Liver (tissue), 9 donors: Measurements from ENCODE around the gene PDZD2. TPM values are rescaled to one million over a fixed set of nuclear protein-coding genes. Genes with fewer than 3 reads are reported as not detected.

ENCODE experiments used
- DNase-seq: peaks from one replicate; pipeline ENCODE4 v3.0.0-alpha.2; 2017; ENCODE audit warnings: low spot score
- H3K27ac ChIP-seq, 2 donors: one replicate each; pipeline ENCODE4 v1.7.0; 2013; ENCODE audit warnings: inconsistent platforms in 2 of 2, low read length in 2 of 2, control low read depth in 1 of 2, low read depth in 1 of 2, mild to moderate bottlenecking in 1 of 2
- H3K27me3 ChIP-seq, 4 donors: one replicate each; pipeline versions ENCODE4 v1.6.1 to v1.7.0; 2013; ENCODE audit warnings: low read length in 3 of 4, inconsistent platforms in 1 of 4, mild to moderate bottlenecking in 1 of 4, moderate library complexity in 1 of 4; ENCODE audit not compliant: control insufficient read depth in 4 of 4, insufficient read depth in 4 of 4
- H3K36me3 ChIP-seq, 4 donors: one replicate each; pipeline versions ENCODE4 v1.6.1 to v1.7.0; 2013; ENCODE audit warnings: low read length in 3 of 4, mild to moderate bottlenecking in 3 of 4, low read depth in 1 of 4, moderate library complexity in 1 of 4; ENCODE audit not compliant: control insufficient read depth in 4 of 4, insufficient read depth in 3 of 4
- H3K4me1 ChIP-seq, 4 donors: one replicate each; pipeline versions ENCODE4 v1.6.1 to v1.7.0; 2013; ENCODE audit warnings: low read length in 3 of 4, mild to moderate bottlenecking in 3 of 4, moderate library complexity in 1 of 4; ENCODE audit not compliant: control insufficient read depth in 4 of 4, insufficient read depth in 4 of 4
- H3K4me3 ChIP-seq, 3 donors: one replicate each; pipeline versions ENCODE4 v1.6.1 to v1.7.0; 2013; ENCODE audit warnings: low read length in 3 of 3, control low read depth in 1 of 3, low read depth in 1 of 3, mild to moderate bottlenecking in 1 of 3
- H3K9ac ChIP-seq, 2 donors: one replicate each; pipeline ENCODE4 v1.7.0; 2013; ENCODE audit warnings: low read length in 2 of 2, mild to moderate bottlenecking in 2 of 2, moderate library complexity in 2 of 2, control low read depth in 1 of 2, low read depth in 1 of 2
- H3K9me3 ChIP-seq, 4 donors: one replicate each; pipeline versions ENCODE4 v1.6.1 to v1.7.0; 2013; ENCODE audit warnings: low read length in 3 of 4; ENCODE audit not compliant: control insufficient read depth in 4 of 4
- EGR1 ChIP-seq, 2 donors: IDR thresholded peaks; 2 replicates each; pipeline ENCODE4 v1.6.1; 2016 to 2018; ENCODE audit warnings: antibody characterized with exemption in 2 of 2, low read depth in 2 of 2
- FOXA2 ChIP-seq: IDR thresholded peaks from 2 replicates; pipeline ENCODE4 v1.6.1; 2016; ENCODE audit warnings: antibody characterized with exemption
- GABPA ChIP-seq, 2 donors: IDR thresholded peaks in 1 of 2; conservative IDR thresholded peaks in 1 of 2; 2 replicates each; pipeline ENCODE4 v1.6.1; 2016; ENCODE audit warnings: antibody characterized with exemption in 2 of 2, mild to moderate bottlenecking in 1 of 2, moderate library complexity in 1 of 2
- HNF4A ChIP-seq, 2 donors: conservative IDR thresholded peaks; 2 replicates each; pipeline ENCODE4 v1.6.1; 2016; ENCODE audit warnings: antibody characterized with exemption in 2 of 2, mild to moderate bottlenecking in 2 of 2
- HNF4G ChIP-seq: IDR thresholded peaks from 2 replicates; pipeline ENCODE4 v1.6.1; 2016; ENCODE audit warnings: antibody characterized with exemption
- JUND ChIP-seq, 2 donors: IDR thresholded peaks; 2 replicates each; pipeline ENCODE4 v1.6.1; 2016; ENCODE audit warnings: antibody characterized with exemption in 2 of 2
- RAD21 ChIP-seq, 2 donors: IDR thresholded peaks; 2 replicates each; pipeline ENCODE4 v1.6.1; 2016; ENCODE audit warnings: antibody characterized with exemption in 2 of 2, mild to moderate bottlenecking in 2 of 2
- RXRA ChIP-seq, 2 donors: IDR thresholded peaks; 2 replicates each; pipeline ENCODE4 v1.6.1; 2017 to 2018; ENCODE audit warnings: antibody characterized with exemption in 2 of 2, mild to moderate bottlenecking in 1 of 2
- SP1 ChIP-seq: IDR thresholded peaks from 2 replicates; pipeline ENCODE4 v1.6.1; 2018; ENCODE audit warnings: antibody characterized with exemption, mild to moderate bottlenecking
- YY1 ChIP-seq: IDR thresholded peaks from 2 replicates; pipeline ENCODE4 v1.6.1; 2016; ENCODE audit warnings: antibody characterized with exemption, mild to moderate bottlenecking
- WGBS: extraction: QIAGEN DNeasy Blood & Tissue Kit; methylation state at CpG from one replicate; pipeline ENCODE4 v1.1.7; 2013; 5-methylcytosine and 5-hydroxymethylcytosine counted together
- polyA plus RNA-seq, 2 donors: library from polyadenylated mRNA; stranded (reverse) in 1 of 2; unstranded in 1 of 2; fragments of 200-250 nt in 1 of 2; fragments of >200 nt in 1 of 2; fragmentation: Nextera tagmentation in 1 of 2; extraction: Ambion mirVana in 1 of 2; gene quantifications; one replicate each; pipeline versions ENCODE4 v1.2.1 to v1.2.3, GENCODE V29; 2013 to 2015
- total RNA-seq, 2 donors: library from RNA; depleted of rRNA; stranded (reverse); fragments of >200 nt; gene quantifications; one replicate each; pipeline ENCODE4 v1.2.3, GENCODE V29; 2014
- TF ChIP-seq, protein P1 (sequence below): IDR thresholded peaks from 2 replicates; pipeline ENCODE4 v1.6.1; 2016; ENCODE audit warnings: antibody characterized with exemption, mild to moderate bottlenecking
- TF ChIP-seq, protein P2 (sequence below): IDR thresholded peaks from 2 replicates; pipeline ENCODE4 v1.6.1; 2016; ENCODE audit warnings: antibody characterized with exemption
- TF ChIP-seq, protein P3 (sequence below): fragments of 150-350 bp; IDR thresholded peaks from 2 replicates; pipeline ENCODE4 v1.5.1; 2017; ENCODE audit warnings: improper control_type of control experiment, low read depth, low read length; ENCODE audit not compliant: missing input control
- TF ChIP-seq, protein P4 (sequence below): IDR thresholded peaks from 2 replicates; pipeline ENCODE4 v1.6.1; 2016; ENCODE audit warnings: antibody characterized with exemption
- donor health status: healthy.
- donor health status: healthy.
- donor health status: healthy.
- donor health status: healthy.
- donor health status: healthy.

Gene PDZD2
- total and polyA plus RNA-seq, 4 donors = 0.27 to 1.1 (median 0.54) TPM

DNA sequence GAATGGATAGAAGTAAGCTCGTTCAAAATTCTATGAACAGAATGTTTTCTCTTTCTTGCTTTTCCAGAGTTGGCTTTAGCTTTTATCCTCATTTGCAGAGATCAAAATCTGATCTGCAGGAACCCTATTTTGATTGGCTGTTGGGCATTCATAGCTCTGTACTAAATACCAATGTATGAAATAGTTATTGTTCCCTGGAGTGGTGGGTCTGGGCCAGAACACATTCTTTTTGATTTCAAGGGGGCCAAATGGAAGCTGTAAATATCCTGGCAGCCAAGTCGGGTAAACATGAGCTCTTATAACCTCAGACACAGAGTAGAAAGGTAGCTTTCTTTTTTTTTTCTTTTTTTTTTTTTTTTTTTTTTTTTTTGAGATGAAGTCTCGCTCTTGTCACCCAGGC lies 241.5 kb downstream of the PDZD2 start:
- Histone ChIP-seq H3K4me3 (no peak overlapping the region), H3K9ac (no peak overlapping the region), H3K36me3 (no peaks in the 10 kb centered on the region), H3K27me3 (no peaks in the 10 kb centered on the region), H3K4me1 (no peaks in the 10 kb centered on the region), H3K27ac (no peak overlapping the region), H3K9me3 (no peaks in the 10 kb centered on the region)
- no peak for DNase-seq
- TF ChIP-seq HNF4G (no peak), JUND (IDR thresholded peaks at IDR 0.05) (no peak), SP1 (no peak), RAD21 (IDR thresholded peaks at IDR 0.05) (no peak), YY1 (no peak), RXRA (IDR thresholded peaks at IDR 0.05) (no peak), GABPA (IDR thresholded peaks at IDR 0.05 in 1 of 2, conservative IDR thresholded peaks at IDR 0.05 in 1 of 2) (no peak), FOXA2 (no peak), HNF4A (conservative IDR thresholded peaks at IDR 0.05) (no peak)
- TF ChIP-seq, protein P1, sequence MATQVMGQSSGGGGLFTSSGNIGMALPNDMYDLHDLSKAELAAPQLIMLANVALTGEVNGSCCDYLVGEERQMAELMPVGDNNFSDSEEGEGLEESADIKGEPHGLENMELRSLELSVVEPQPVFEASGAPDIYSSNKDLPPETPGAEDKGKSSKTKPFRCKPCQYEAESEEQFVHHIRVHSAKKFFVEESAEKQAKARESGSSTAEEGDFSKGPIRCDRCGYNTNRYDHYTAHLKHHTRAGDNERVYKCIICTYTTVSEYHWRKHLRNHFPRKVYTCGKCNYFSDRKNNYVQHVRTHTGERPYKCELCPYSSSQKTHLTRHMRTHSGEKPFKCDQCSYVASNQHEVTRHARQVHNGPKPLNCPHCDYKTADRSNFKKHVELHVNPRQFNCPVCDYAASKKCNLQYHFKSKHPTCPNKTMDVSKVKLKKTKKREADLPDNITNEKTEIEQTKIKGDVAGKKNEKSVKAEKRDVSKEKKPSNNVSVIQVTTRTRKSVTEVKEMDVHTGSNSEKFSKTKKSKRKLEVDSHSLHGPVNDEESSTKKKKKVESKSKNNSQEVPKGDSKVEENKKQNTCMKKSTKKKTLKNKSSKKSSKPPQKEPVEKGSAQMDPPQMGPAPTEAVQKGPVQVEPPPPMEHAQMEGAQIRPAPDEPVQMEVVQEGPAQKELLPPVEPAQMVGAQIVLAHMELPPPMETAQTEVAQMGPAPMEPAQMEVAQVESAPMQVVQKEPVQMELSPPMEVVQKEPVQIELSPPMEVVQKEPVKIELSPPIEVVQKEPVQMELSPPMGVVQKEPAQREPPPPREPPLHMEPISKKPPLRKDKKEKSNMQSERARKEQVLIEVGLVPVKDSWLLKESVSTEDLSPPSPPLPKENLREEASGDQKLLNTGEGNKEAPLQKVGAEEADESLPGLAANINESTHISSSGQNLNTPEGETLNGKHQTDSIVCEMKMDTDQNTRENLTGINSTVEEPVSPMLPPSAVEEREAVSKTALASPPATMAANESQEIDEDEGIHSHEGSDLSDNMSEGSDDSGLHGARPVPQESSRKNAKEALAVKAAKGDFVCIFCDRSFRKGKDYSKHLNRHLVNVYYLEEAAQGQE = no peak
- TF ChIP-seq, protein P2, sequence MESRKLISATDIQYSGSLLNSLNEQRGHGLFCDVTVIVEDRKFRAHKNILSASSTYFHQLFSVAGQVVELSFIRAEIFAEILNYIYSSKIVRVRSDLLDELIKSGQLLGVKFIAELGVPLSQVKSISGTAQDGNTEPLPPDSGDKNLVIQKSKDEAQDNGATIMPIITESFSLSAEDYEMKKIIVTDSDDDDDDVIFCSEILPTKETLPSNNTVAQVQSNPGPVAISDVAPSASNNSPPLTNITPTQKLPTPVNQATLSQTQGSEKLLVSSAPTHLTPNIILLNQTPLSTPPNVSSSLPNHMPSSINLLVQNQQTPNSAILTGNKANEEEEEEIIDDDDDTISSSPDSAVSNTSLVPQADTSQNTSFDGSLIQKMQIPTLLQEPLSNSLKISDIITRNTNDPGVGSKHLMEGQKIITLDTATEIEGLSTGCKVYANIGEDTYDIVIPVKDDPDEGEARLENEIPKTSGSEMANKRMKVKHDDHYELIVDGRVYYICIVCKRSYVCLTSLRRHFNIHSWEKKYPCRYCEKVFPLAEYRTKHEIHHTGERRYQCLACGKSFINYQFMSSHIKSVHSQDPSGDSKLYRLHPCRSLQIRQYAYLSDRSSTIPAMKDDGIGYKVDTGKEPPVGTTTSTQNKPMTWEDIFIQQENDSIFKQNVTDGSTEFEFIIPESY = no peak
- TF ChIP-seq, protein P3, sequence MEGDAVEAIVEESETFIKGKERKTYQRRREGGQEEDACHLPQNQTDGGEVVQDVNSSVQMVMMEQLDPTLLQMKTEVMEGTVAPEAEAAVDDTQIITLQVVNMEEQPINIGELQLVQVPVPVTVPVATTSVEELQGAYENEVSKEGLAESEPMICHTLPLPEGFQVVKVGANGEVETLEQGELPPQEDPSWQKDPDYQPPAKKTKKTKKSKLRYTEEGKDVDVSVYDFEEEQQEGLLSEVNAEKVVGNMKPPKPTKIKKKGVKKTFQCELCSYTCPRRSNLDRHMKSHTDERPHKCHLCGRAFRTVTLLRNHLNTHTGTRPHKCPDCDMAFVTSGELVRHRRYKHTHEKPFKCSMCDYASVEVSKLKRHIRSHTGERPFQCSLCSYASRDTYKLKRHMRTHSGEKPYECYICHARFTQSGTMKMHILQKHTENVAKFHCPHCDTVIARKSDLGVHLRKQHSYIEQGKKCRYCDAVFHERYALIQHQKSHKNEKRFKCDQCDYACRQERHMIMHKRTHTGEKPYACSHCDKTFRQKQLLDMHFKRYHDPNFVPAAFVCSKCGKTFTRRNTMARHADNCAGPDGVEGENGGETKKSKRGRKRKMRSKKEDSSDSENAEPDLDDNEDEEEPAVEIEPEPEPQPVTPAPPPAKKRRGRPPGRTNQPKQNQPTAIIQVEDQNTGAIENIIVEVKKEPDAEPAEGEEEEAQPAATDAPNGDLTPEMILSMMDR = no peak
- WGBS = 85% methylated on average over 3 of the region's 3 CpGs

DNA sequence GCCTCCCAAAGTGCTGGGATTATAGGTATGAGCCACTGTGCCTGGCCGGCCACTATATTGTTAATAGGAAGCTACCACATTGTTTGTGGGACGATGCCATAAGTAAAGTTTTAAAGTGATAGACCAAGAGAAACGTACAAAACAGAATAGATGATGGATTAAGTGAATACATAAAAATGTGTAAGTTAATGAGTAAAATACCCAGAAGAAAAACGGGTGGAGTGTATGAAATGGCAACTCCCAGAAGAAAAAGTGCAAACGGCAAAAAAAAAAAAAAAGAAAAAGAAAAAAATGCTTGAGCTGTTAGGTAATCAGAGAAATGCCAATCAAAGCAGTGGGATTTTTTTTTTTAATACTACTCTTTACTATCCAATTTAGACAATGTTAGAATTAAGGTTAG lies 246.0 kb downstream of the PDZD2 start:
- no peaks in the 10 kb centered on the region for H3K4me1 ChIP-seq
- WGBS = 69% methylated on average over 5 of the region's 5 CpGs
- H3K36me3 ChIP-seq = no peaks in the 10 kb centered on the region
- TF ChIP-seq EGR1 (IDR thresholded peaks at IDR 0.05; ENCODE audit: low read depth in 2 of 2) = no peak
- TF ChIP-seq FOXA2 = no peak
- TF ChIP-seq GABPA (IDR thresholded peaks at IDR 0.05 in 1 of 2, conservative IDR thresholded peaks at IDR 0.05 in 1 of 2) = no peak
- TF ChIP-seq, protein P4, sequence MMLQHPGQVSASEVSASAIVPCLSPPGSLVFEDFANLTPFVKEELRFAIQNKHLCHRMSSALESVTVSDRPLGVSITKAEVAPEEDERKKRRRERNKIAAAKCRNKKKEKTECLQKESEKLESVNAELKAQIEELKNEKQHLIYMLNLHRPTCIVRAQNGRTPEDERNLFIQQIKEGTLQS = no peak
- TF ChIP-seq, protein P2 = no peak
- TF ChIP-seq, protein P1 = no peak
- no peak for TF ChIP-seq RAD21 (IDR thresholded peaks at IDR 0.05)
- no peak for TF ChIP-seq RXRA (IDR thresholded peaks at IDR 0.05)
- no peak overlapping the region for H3K27ac ChIP-seq
- no peaks in the 10 kb centered on the region for H3K9me3 ChIP-seq
- H3K4me3 ChIP-seq = no peak overlapping the region
- H3K27me3 ChIP-seq = peaks cover 0 to 2% (median 0%) of the 10 kb centered on the region in 4 donors
- DNase-seq = no peak
- no peak overlapping the region for H3K9ac ChIP-seq
